Measurements from ENCODE around the gene STK11IP. TPM values are rescaled to one million over a fixed set of nuclear protein-coding genes. Genes with fewer than 3 reads are reported as not detected.
A peak's percentile ranks its signal among the peaks of the same experiment; 100 is the strongest.

Gene STK11IP
- total and polyA plus RNA-seq, 2 of the 13 experiments (the other 11 are each of a cell fraction or from before 2014, with no cell fraction given), result 12.8 to 24.0 TPM

- TF ChIP-seq, protein P1, sequence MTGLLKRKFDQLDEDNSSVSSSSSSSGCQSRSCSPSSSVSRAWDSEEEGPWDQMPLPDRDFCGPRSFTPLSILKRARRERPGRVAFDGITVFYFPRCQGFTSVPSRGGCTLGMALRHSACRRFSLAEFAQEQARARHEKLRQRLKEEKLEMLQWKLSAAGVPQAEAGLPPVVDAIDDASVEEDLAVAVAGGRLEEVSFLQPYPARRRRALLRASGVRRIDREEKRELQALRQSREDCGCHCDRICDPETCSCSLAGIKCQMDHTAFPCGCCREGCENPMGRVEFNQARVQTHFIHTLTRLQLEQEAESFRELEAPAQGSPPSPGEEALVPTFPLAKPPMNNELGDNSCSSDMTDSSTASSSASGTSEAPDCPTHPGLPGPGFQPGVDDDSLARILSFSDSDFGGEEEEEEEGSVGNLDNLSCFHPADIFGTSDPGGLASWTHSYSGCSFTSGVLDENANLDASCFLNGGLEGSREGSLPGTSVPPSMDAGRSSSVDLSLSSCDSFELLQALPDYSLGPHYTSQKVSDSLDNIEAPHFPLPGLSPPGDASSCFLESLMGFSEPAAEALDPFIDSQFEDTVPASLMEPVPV (CRISPR knock-in tag; IDR thresholded peaks at IDR 0.05), result no peak
- TF ChIP-seq ZIK1 (CRISPR knock-in tag; IDR thresholded peaks at IDR 0.05; ENCODE audit: borderline replicate concordance, low read depth), result no peak
- TF ChIP-seq SP2 (CRISPR knock-in tag; IDR thresholded peaks at IDR 0.05), result no peak
- no peak for TF ChIP-seq XRCC5 (optimal IDR thresholded peaks at IDR 0.05; ENCODE audit: low read length)
- TF ChIP-seq ATF7-NPFF (CRISPR knock-in tag; IDR thresholded peaks at IDR 0.05; ENCODE audit: low read depth), result no peak
- 0 out of 2 replicates have a peak, but pooled peaks have one; percentile 66 for TF ChIP-seq ZNF709 (CRISPR knock-in tag; IDR thresholded peaks at IDR 0.05)
- 0 out of 2 replicates have a peak, but pooled peaks have one; percentile 38 for TF ChIP-seq KLF13 (CRISPR knock-in tag; IDR thresholded peaks at IDR 0.05)
- no peak for TF ChIP-seq CHD4 (IDR thresholded peaks at IDR 0.05; ENCODE audit: borderline replicate concordance, low read length)
- TF ChIP-seq ZNF7 (CRISPR knock-in tag; IDR thresholded peaks at IDR 0.05), result no peak
- TF ChIP-seq ZBTB33 (CRISPR knock-in tag; IDR thresholded peaks at IDR 0.05), result peak; percentile 78
- TF ChIP-seq ZNF772 (CRISPR knock-in tag; IDR thresholded peaks at IDR 0.05), result no peak
- TF ChIP-seq, protein P2, sequence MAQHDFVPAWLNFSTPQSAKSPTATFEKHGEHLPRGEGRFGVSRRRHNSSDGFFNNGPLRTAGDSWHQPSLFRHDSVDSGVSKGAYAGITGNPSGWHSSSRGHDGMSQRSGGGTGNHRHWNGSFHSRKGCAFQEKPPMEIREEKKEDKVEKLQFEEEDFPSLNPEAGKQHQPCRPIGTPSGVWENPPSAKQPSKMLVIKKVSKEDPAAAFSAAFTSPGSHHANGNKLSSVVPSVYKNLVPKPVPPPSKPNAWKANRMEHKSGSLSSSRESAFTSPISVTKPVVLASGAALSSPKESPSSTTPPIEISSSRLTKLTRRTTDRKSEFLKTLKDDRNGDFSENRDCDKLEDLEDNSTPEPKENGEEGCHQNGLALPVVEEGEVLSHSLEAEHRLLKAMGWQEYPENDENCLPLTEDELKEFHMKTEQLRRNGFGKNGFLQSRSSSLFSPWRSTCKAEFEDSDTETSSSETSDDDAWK (CRISPR knock-in tag; IDR thresholded peaks at IDR 0.05), result no peak
- no peak for TF ChIP-seq CEBPZ (IDR thresholded peaks at IDR 0.05; ENCODE audit: low read length)
- no peak for TF ChIP-seq TCF12 (IDR thresholded peaks at IDR 0.05)
- no peak for TF ChIP-seq TCF12 (CRISPR knock-in tag; IDR thresholded peaks at IDR 0.05)
- no peak for TF ChIP-seq ZNF615 (CRISPR knock-in tag; IDR thresholded peaks at IDR 0.05; ENCODE audit: borderline replicate concordance)
- no peak for TF ChIP-seq SMAD3 (CRISPR knock-in tag; IDR thresholded peaks at IDR 0.05)
- TF ChIP-seq JARID2 (CRISPR knock-in tag; IDR thresholded peaks at IDR 0.05; ENCODE audit: insufficient replicate concordance), result no peak
- 0 out of 2 replicates have a peak, but pooled peaks have one; percentile 46 for TF ChIP-seq ZFYVE20 (CRISPR knock-in tag; IDR thresholded peaks at IDR 0.05; ENCODE audit: borderline replicate concordance, low read depth)
- no peak for TF ChIP-seq ZNF713 (CRISPR knock-in tag; IDR thresholded peaks at IDR 0.05)
- TF ChIP-seq ERF (CRISPR knock-in tag; IDR thresholded peaks at IDR 0.05), result 0 out of 2 replicates have a peak, but pooled peaks have one; percentile 20
These were observed 36.2 kb upstream of the STK11IP start (continued) for GRCh38 chr2:219561179-219562048.

All from HepG2 (cell line).